Measurements from ENCODE around the gene SHQ1. TPM values are rescaled to one million over a fixed set of nuclear protein-coding genes. Genes with fewer than 3 reads are reported as not detected.

SHQ1 gene
- total and polyA plus RNA-seq, 2 of the 4 experiments (the other 2 are of a cell fraction): 10.4 to 19.4 TPM

GRCh38 chr3:72862314-72863090, 14.3 kb upstream of the SHQ1 start:
- POLR2A ChIA-PET (ENCODE audit: unreplicated experiment): interaction anchor here (0.6 kb wide), 1 partner anchor 438 kb away, joined by 4 read pairs; no protein-coding TSS in a partner anchor
- Histone ChIP-seq H3K27ac (ENCODE audit: insufficient read depth, low read length) (no peak overlapping the region), H3K56ac (ENCODE audit: extremely low read depth, insufficient read depth, low read length) (no peak overlapping the region), H3K9me3 (ENCODE audit: control insufficient read depth, insufficient read depth, low read length) (no peaks in the 10 kb centered on the region), H2BK20ac (ENCODE audit: low read depth, low read length) (no peak overlapping the region), H4K20me1 (ENCODE audit: insufficient read depth, low read length) (no peaks in the 10 kb centered on the region), H3K79me1 (ENCODE audit: low read depth in 1 of 2, low read length in 2 of 2) (no peaks in the 10 kb centered on the region), H4K8ac (ENCODE audit: low read depth in 2 of 2, low read length in 2 of 2) (no peak overlapping the region), H3K23ac (ENCODE audit: low read depth, low read length) (no peak overlapping the region), H3K18ac (ENCODE audit: low read depth, low read length) (no peak overlapping the region), H3K4me1 (ENCODE audit: control insufficient read depth, insufficient read depth, low read length) (no peaks in the 10 kb centered on the region; the same call in 1 of the 2 replicates), H2BK5ac (ENCODE audit: low read depth, low read length, poor library complexity, severe bottlenecking) (no peak overlapping the region), H2AK9ac (replicated peaks; ENCODE audit: low read depth, low read length, poor library complexity) (no peak overlapping the region), H2AK5ac (ENCODE audit: low read depth, low read length) (no peak overlapping the region), H3K4me2 (ENCODE audit: low read depth, low read length) (no peak overlapping the region), H3K4me3 (ENCODE audit: insufficient read depth, low read depth, low read length) (no peak overlapping the region), H3K9ac (ENCODE audit: low read depth, low read length) (no peak overlapping the region), H3K14ac (replicated peaks; ENCODE audit: low read depth, low read length) (no peak overlapping the region), H2AFZ (replicated peaks; ENCODE audit: low read length, poor library complexity) (no peak overlapping the region), H3K36me3 (ENCODE audit: control insufficient read depth, insufficient read depth, low read length) (no peaks in the 10 kb centered on the region), H3K4ac (ENCODE audit: low read depth, low read length) (no peak overlapping the region), H2BK15ac (ENCODE audit: low read depth, low read length) (no peak overlapping the region), H3K27me3 (ENCODE audit: control insufficient read depth, insufficient read depth, low read length) (peaks cover 5% of the 10 kb centered on the region; the same call in 1 of the 2 replicates), H4K5ac (ENCODE audit: low read depth, low read length) (no peak overlapping the region), H2BK120ac (ENCODE audit: low read depth, low read length) (no peak overlapping the region), H3K9me1 (ENCODE audit: insufficient read depth, low read length) (no peaks in the 10 kb centered on the region), H4K91ac (ENCODE audit: insufficient read depth, low read depth, low read length) (no peak overlapping the region)
- CTCF ChIA-PET: interaction anchor here (0.6 kb wide), 1 partner anchor 62 kb away, joined by 3 read pairs; no protein-coding TSS in a partner anchor
- dilution Hi-C loops (cut with HindIII; ENCODE audit: low sequenced_read_pairs, unreplicated experiment) (no loop called here), in situ Hi-C loops (cut with MboI; ENCODE audit: low sequenced_read_pairs) (no loop called here), intact Hi-C loops (cut with micrococcal nuclease) (no loop called here)
- BruUV-seq (replicated peaks): no TSS peak
- DNase-seq (no peak), ATAC-seq (ENCODE audit: low read depth) (no peak)
- TF ChIP-seq FOS (IDR thresholded peaks at IDR 0.05; ENCODE audit: low read depth, low read length) (no peak), NFE2L2 (IDR thresholded peaks at IDR 0.05; ENCODE audit: low read depth, low read length) (no peak), POLR2A (IDR thresholded peaks at IDR 0.05; ENCODE audit: low read depth, low read length) (no peak), BHLHE40 (IDR thresholded peaks at IDR 0.05; ENCODE audit: low read depth, low read length) (no peak), RAD21 (IDR thresholded peaks at IDR 0.05; ENCODE audit: low read length) (no peak), MAZ (IDR thresholded peaks at IDR 0.05; ENCODE audit: borderline replicate concordance, low read depth, low read length) (no peak), RCOR1 (IDR thresholded peaks at IDR 0.05; ENCODE audit: insufficient replicate concordance, low read length) (no peak)
- WGBS, 2 experiments (ENCODE audit: extremely low coverage in 2 of 2, insufficient read length in 1 of 2): no CpG with 5 or more reads among the region's 7 CpGs
